ENCODE measurements around the gene KRT80.

Gene KRT80

DNA sequence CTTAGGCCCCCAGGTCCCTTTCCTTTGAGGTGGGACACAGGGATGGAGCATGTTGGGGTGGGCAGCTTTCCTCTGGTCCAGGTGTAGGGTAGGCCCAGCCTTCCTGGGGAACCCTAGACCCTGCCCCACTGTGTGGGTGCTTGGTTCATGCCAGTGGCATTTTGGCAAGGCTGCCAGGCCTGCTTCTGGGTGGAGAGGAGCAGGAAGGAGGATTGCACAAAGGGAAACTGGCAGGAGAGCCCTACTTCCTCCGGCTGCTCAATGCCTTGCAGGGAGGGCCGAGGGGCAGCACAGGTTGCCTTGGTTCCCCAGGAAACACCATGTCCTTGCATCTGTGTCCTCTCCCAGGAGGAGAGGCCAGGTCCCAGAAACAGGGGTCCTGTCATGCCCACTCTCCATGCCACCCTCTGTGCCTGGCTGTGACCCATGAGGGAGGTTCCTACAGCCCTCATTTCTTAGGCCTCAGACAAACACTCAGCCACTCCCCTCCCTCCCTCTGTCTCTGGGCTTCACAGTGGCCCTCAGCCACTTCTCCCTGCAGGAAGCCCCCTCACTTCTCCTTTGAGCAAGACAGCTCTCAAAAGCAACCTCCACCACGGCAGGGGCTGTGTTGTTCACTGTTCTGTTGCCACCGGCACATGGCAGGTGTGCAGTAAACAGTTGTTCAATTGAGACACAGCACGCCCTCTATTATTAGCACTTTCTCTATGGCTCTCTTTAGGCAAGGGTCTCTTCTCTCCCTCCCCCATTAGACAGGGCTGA, 6.8 kb upstream of the KRT80 start:
- DNase-seq (ENCODE audit: low read depth, low spot score) = no peak

- DNase-seq (ENCODE audit: low read depth, low spot score) = no peak
These were observed 5.8 kb upstream of the KRT80 start for GRCh38 chr12:52197371-52198231.

DNA sequence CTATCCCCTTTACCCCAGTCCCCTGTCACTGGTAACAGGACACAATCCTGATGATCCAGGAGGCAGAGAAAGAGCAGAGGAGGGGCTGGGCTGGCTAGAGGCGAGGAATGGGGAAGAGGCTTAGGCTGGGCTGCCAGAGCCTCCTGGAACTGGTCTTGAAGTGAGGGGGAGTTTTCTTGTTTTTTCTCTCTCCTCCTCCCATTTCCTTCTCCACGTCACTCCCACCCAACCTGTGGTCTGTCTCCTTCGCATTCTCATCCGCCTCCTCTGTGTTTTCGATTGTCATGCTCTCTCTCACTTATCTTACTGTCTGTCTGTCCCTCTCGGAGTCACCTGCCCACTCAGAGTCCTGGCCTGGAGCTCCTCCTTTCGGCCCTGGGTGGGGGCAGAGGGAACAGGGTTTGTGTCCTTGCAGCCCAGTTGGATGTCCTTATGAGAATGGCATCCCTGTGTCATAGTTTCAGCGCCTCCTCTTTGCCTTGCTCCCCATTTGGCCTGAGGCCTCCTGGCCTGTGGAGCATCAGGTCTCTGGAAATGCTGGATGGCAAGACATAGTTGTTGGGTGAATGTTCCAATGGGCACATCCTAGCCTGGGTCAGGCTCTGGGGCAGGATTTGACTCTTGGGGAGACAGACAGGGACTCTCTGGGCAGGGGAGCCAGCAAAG, 3.4 kb upstream of the KRT80 start:
- peak; percentile 70 for DNase-seq (ENCODE audit: low read depth, low spot score)

DNA sequence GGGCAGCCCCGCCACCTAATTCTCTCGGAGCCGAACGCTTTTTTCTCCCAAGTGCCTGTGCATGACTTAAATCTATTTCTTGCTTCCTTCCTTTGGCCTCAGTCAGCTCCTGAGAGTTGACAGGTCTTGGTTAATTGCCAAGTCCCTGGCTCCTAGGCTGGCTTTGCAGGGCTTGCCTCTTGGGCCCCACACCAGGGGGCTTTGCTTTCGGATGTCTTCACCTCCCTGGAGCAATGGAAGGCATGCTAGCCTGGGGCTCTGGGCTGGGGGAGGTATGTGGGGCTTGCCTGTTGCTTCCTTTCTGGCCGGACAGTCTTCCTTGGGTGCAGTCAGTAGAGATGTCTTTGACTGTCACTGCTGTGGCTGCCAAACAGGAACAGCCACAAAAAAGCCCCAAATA, 2.2 kb upstream of the KRT80 start:
- DNase-seq (ENCODE audit: low read depth, low spot score) = peak; percentile 86

GRCh38 chr12:52193532-52193931, 1.7 kb upstream of the KRT80 start:
- DNase-seq (ENCODE audit: low read depth, low spot score) = no peak

DNA sequence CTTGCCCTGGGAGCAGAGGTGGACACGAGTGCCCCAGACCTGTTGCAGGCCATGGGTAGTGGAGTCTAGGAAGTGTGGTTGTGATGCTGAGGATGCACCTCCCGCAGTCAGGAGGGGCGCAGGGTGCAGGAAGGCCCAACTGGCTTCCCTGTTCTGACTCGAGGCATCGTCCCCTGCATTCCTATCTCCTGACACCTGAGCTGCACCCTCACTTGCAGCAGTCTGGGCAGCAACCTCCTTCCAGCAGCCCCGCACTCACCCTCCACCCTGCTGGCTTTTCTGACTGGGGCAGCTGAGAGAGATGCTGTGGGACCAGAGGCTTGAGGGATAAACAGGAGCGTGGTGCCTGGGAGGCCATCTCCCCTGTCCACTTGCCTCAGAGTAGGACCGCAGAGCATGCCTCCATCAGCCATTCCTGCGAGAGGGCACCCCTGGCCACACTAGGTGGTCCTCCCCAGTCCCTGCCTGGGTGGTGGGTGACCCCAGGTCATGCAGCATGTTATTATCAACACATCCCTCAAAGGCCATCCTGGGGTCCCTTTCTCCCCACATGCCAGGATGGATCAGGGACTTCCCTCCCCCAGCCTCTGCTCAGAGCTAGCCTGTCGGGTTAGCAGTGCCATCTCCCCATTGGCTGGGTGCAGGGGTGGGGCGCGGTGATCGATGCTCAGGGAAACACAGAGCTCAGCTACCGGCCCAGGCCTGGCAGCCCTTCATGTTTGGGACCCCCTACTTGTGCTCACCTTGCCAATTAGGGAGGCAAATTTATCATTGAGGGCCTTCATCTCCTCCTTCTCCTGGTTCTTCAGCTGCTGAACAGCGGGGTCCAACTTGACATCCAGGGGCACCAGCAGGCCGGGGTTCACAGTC, 719 bp downstream of the KRT80 start:
- DNase-seq (ENCODE audit: low read depth, low spot score) = no peak

DNA sequence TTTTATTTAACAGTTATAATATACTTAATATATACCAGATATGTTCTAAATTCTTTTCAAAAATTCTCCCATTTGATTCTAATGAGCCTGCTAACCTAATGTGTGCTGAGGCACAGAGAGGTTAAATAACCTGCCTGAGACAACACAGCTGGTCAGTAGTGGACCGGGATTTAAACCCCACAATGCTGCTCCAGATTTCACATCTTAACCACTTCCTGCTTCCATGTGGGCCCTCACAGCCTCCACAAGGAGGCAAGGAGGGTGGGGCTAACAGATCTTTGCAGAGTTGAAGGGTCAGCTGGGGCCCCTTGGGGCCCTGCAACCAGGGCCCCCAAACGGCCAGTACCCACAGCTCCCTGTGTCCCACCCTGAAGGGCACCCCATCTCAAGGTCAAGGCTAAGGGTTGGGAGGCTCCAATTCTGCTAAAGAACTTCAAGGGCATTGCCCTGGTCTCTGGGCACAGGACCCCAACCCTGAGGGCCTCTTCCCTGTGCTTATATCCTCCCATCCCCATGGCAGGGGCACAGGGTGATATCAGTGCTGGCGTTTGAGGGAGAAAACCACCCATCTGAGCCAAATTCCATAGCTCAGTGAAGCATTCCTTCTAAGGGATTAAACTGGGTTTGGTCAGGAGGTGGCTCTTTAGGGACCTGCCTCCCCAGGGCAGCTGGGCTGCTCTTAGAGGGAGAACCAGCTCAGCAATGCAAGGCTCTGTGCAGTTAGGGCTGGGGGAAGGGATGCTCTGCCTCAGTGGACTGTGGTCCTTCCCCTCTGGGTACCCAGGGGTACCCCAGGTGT, 2.2 kb downstream of the KRT80 start:
- DNase-seq (ENCODE audit: low read depth, low spot score) = no peak

GRCh38 chr12:52188658-52189057, 3.2 kb downstream of the KRT80 start:
- DNase-seq (ENCODE audit: low read depth, low spot score) = no peak

DNA sequence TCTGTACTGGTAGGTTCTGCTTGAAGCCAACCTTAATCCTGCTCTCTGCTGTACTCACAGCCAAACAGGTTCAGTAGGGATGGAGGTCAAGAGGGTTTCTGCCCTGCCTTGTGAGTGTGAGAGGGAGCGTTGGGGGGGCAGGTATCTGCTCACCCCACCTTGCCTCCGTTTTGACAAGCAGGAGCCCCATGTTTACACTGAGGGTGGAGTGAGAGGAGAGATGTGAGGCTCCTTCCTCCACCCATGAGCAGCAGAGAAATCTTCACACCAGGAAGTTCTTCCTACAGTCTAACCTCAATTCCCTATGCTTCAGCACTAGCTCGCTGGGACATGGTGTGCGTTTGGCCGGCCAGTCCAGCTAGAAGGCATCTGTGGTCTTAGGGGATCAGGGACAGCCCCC, 4.2 kb downstream of the KRT80 start:
- DNase-seq (ENCODE audit: low read depth, low spot score) = no peak

DNA sequence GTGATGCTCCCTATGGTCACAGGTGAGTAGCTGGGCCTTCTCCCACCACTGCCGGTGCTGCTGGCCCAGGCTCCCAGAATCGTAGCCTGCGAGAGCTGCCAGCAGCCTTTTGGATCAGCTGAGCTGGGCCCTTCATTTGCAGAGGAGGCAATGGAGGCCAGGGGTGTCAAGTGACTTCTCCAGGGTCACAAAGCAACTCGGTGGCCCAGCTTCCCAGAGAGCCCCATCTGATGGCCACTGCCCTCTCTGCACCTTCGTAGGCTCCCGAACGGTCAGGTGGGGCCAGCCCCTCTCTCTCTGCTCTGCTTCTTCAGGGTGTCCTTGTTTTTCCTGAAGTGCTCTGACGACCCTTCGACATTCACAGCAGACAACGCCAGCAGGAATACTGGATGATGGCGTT, 4.6 kb downstream of the KRT80 start:
- DNase-seq (ENCODE audit: low read depth, low spot score) = no peak

GRCh38 chr12:52186118-52186840, 5.5 kb downstream of the KRT80 start:
- DNase-seq (ENCODE audit: low read depth, low spot score) = peak; percentile 79

GRCh38 chr12:52185400-52185967, 6.3 kb downstream of the KRT80 start:
- no peak for DNase-seq (ENCODE audit: low read depth, low spot score)

DNA sequence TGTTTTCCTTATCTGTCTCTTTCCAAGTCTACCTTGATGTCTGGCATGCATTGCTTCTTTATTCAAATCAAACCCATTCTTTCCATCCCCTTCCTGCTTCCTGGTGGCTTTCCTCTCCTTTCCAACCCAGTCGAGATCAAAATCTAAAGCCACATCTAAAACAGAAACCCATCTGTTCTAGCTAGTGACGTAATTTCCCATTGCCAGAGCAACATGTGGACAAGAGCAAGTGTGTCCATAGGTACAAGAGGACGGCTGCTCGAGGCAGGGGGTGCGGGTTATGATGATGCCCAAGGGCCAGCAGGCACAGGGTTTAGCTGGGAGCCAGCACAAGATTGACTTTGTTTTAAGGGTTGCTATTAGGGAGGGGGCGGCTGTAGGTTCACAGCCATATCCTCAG, 7.0 kb downstream of the KRT80 start:
- DNase-seq (ENCODE audit: low read depth, low spot score) = no peak

DNA sequence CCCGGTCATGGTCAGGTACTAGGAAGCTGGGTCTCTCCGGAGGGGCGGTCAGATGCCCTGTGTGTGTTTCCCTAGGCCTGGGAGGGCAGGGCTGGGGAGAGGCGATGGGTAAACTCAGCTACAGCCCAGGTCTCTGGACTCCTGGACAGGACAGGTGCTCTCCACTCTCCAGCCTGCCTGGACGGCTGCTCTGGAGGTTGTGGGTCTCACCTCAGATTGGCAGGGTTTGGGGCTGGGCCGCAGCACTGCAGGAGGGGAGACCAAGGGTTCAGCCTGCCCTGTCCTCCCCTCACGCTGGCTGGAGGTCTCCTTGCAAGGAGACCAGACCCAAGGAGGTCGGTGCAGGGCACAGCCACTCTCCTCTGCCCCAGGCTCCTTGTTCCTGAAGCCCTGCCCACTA, 7.8 kb downstream of the KRT80 start:
- DNase-seq (ENCODE audit: low read depth, low spot score) = no peak

- DNase-seq (ENCODE audit: low read depth, low spot score) = peak; percentile 23
These were observed 8.3 kb downstream of the KRT80 start for GRCh38 chr12:52183544-52183910.

- DNase-seq (ENCODE audit: low read depth, low spot score) = peak; percentile 31
These were observed 8.8 kb downstream of the KRT80 start for GRCh38 chr12:52182898-52183543.

DNA sequence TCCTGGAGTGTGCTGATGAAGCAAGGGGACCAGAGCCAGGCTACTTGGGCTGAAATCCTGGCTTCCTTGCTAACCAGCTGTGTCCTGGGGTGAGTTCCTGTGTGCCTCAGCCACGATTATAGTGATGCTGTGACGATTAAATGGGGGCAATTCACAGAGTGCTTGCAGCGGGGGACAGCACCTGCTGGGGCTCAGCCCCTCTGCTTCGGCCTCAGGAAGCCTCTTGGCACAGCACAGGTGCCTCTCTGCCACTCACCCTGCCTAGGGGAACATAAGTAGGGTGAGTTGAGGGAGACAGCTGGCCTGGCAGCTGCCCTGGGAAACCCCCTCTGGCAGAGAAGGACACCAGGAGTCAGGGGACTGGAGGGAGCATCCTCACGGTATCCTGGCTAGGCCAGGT, 9.4 kb downstream of the KRT80 start:
- DNase-seq (ENCODE audit: low read depth, low spot score) = no peak

GRCh38 chr12:52181746-52182145, 10.1 kb downstream of the KRT80 start:
- DNase-seq (ENCODE audit: low read depth, low spot score) = peak; percentile 89

DNA sequence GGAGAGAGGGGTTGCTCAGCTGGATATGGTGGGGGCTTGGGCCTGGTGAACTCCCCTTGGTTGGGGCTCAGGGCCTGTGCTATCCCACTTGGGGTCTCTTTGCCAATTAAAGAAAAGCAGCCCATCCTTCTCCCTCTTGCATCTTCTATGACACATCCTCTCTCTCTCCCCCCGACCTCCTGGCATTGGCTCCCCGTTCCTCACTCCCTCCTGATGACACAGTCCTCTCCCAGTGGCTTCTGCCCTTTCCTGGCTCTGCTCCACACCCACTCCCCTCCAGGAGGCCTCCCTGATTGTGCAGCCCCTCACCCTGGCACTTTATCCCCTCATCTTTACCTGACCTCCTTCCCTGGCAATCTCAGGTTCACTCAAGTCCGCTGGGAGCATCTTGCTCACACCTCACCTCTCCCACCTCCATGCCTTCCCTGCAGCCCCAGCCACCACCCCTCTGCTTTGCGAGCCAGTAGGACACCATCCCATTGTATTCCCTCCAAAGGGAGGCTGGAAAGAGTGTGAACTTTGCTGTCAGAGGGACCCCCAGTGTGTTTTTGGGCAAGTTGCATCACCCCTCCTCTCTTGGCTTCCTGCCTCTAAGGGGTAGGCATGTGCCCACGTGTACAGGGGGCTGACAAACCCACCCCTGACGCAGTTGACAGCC, 10.7 kb downstream of the KRT80 start:
- DNase-seq (ENCODE audit: low read depth, low spot score) = no peak
